Activated CD4-positive, alpha-beta T cell treated with anti-CD3 and anti-CD28 coated beads, Interleukin-2, amount 50 U/mL, for 1 hour (primary cell): ENCODE data around the gene FAM107B.

Experiments
- DNase-seq: peaks from one replicate; pipeline ENCODE4 v3.0.0-alpha.2; 2020

Gene FAM107B

GRCh38 chr10:14617852-14618251 is 156.8 kb downstream of the FAM107B start:
- no peak for DNase-seq

DNA sequence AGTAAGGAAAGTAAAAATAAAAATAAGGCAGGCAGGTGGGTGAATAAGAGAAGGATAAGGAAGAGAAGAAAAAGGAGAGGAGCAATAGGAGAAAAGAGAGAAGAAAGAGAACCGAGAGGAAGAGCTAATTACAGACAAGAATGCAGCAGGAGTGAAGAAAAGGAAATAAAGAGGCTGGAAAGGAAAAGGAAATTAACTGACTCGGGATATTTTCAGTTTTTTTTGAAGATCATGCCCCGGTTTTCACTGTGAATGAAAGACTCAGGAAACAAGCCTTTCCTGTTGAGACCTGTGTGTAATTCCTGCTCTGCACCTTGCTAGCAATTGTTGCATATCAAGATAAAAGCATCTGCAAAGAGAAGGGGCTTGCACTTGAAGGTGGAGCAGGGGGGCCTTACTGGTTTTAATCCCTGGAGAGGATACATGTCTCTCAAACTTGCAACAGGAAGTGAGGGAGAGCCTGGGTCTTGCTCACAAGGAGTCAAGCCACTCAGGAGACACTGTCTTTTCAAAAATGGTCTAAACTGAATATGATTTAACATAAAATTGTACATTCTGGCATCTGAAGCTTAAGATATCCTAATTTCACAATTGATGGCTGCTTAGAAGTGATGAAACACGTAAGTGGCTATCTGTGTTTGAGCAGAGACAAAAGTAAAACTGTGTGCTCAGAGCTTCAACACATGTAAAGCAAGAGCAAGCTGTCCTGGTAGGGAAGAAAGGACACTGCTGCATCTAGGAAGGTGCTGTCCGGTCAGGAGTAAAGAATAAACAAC is 157.6 kb downstream of the FAM107B start:
- DNase-seq: no peak

DNA sequence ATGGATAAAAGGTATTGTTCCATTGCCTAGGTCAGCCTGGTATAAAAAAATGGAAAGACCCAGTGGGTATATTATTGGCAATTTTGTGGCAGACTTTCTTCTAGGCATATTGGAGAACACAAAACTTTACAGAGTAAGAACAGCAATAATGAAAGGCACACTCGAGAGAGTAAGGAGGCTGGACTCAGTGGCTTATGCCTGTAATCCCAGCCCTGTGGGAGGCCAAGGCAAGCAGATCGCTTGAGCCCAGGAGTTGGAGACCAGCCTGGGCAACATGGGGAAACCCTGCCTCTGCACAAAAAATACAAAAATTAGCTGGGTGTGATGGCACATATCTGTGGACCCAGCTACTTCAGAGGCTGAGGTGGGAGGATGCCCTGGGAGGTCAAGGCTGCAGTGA is 158.2 kb downstream of the FAM107B start:
- no peak for DNase-seq

DNA sequence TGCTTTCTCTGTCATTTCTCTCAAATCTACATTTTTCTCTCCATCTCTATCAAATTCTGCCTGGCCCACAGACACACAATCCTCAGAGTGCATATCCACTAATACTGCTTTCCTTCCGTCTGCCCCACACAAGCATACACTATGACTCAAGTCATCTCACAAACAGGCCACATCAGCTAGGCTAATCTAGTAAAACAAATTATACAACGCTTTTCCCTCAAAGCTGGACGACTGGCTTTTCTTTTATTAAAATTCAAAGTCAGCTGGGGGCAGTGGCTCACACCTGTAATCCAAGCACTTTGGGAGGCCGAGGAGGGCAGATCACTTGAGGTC is 161.1 kb downstream of the FAM107B start:
- DNase-seq: no peak

DNA sequence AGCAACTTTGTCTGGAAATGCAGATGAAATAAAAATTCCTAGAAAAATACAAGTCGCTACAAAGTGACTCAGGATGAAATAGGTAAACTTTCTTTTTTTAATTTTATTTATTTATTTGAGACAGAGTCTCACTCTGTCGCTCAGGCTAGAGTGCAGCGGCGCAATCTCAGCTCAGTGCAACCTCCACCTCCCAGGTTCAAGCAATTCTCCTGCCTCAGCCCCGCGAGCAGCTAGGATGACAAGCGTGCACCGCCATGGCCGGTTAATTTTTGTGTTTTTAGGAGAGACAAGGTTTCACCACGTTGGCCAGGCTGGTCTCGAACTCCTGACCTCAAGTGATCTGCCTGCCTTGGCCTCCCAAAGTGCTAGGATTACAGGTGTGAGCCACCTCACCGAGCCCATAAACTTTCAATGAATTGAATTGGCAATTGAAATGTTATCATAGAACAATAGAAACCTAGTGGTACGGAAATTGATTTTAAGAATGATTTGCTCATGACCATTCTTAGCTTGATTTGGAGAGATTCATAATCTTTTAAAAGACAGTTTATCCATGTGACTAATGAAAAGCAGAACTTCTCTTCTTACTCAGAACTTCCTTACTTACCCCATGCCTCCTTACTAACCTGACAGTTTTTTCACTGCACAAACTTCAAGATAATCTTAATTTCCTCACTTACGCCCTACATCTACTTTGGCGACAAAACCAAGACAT is 161.7 kb downstream of the FAM107B start:
- DNase-seq: no peak

GRCh38 chr10:14611968-14612693 is 162.6 kb downstream of the FAM107B start:
- no peak for DNase-seq

DNA sequence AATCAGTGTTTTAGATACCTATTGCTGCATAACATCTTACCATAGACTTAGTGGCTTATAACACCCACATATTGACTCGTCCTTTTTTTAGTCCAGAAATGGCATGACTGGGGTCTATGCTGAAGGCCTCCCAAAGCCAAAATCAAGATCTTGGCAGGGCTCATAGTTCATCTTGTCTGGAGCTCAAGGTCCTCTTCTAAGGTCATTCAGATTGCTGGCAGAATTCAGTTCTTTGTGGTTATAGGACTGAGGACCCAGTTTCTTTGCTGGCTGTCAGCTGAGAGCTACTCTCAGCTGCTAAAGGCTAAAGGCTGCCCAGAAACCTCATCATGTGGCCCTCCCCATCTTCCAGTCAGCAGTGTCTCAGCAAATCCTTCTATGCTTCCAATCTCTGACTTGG is 165.5 kb downstream of the FAM107B start:
- no peak for DNase-seq

- DNase-seq: no peak
These were observed 166.2 kb downstream of the FAM107B start for GRCh38 chr10:14608381-14609001.

- DNase-seq: no peak
These were observed 168.1 kb downstream of the FAM107B start for GRCh38 chr10:14606633-14607032.

DNA sequence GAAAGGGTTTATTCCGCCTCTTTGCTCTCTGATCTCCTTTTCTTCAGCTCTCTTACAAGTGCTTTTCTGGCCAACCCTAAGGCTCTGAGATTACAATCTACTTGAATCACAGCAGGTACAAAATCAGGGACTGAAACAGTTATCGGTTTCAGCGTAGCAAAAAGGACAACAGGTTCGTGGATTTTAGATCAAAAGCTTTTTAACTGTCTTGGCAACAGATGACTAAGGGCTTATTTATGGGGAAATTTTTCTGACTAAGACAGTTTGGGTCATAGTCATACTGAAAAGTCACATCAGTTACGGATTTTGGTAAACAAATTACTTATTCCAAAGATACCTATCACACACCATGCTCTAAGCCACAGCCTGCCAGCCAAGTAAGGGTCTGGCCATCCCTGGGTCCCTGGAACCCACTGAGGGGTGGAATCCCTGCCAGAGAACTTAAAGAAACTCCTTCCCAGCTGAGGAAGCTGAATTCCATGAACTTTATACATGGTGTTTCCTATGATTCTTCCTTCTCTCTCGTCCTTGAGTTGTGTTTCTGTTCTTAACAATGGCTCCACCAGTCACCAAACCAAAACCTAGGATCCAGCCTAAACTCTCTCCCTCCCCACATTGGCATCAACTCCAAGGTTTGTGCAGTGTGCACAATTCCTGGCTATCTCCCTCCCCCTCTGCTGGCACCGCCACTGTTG is 169.3 kb downstream of the FAM107B start:
- DNase-seq: no peak

DNA sequence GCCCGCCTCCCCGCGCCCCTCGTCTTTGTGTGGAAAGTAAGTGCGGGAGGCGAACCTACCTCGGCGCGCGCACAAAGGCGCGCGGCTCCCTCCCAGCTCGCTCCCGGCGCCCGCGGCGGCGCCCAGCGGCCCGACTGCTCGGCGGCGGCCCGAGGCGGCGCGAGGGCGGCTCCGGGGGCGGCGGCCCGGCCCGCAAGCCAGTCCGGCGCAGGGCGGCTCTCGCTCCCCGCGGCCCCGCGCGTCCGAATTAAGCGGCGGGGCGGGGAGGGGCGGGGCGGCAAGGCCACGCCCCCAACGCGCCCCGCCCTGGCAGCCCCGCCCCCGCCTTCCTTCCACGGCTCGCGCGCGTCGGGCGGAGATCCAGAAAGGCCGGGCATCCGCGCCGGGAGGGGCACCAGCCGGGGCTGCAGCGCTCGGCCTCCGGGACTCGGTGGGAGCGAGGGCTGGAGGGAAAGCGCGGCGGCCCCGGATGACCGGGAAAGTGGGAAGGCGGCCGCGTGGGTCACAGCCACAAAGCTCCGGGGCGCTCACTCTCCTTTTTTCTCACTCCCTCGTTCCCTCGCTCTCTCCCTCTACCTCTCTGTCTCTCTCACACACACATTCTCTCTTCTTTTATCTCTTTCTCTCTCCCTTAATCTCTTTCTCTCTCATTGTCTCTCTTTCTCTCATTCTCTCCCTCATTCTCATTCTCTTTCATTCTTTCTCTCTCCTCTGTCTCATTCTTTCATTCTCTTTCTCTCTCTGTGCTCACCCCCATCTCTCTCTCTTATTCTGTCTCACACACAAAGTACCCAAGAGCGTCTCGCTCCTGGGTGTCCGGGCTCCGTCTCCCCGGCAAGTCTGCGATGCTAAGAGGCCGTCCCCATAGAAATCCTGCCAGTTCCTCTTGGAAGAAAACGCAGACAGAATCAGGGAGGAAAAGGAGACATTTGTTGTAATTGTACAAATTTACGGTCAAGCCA is 170.2 kb downstream of the FAM107B start:
- peak; percentile 70 for DNase-seq

DNA sequence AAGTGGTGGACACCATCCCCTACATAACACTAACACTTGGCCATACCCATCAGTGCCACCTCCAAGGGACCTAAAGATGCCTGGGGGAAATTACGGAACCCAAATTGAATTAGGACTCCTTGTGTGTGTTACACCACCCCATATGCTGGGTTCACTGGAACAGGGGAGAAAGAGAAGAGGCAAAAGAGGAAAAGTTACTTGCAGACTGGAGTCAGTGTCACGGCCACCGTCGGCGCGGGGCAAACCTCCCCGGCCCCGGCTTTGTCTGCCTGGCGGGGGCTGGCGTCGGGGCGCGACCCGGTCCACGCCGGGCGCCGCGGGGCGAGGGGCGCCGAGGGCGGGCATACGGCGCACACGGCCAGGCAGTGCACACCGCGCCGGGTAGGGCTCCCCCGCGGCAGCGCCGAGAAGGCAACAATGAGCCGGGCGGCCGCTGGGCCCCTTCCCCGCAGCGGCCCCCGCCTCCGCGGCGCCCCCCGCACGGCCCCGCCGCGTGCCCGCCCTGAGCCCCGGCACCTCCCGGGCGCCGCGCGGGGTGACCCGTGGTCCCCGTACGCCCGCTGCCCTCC is 171.1 kb downstream of the FAM107B start:
- DNase-seq: no peak

DNA sequence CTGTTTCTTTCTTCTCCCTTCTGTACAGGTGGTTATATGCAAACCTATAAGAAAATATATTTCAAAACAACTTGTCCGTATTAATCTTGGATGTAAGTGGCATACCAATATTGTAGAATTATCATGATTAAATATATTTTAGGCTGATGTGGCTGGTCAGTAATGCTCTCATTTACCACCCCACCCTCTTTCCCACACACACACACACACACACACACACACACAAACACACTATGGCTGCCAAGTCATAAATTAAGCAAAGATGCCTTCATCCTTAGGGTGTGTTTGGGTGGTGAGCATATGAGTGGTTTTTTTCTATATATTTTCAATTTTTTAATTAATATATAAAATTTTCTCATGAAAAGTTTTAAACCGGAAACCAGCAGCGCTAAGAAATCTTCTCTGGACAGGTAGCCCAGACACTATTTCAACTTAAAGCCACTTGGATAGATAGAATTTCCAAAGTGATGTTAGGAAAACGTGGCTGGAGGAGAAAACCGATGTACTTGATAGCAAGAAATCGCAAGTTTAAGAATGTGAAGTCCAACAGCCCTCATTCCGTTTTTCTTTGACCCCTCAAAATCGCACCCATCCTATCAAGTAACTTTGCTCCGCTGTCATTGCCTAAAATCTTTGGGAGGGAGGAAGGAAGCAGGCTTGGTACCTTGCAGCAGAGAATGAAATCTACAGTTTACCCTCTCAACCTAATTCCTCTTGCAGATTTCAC is 171.7 kb downstream of the FAM107B start:
- no peak for DNase-seq

- DNase-seq: peak; percentile 57
These were observed 172.6 kb downstream of the FAM107B start for GRCh38 chr10:14601872-14602725.

DNA sequence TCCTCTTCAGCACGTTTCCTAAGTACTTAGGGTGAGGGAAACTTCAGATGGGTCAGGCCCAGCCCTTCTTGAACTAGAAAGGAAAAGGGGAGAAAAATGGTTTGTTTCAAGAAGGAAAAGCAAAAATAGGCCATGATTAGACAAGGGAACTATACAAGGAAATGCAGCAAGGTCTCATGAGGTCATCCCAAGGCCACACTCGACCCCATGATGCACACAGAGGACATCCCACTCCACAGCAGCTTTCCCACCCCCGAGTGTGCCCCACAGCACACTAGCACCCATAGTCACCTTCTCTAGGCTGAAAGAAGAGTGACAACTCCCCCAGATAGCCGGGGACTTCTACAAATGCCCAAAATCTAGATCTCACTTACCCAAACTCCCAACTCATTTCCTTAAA is 173.4 kb downstream of the FAM107B start:
- DNase-seq: no peak

GRCh38 chr10:14600065-14600464 is 174.6 kb downstream of the FAM107B start:
- no peak for DNase-seq

GRCh38 chr10:14598809-14599764 is 175.6 kb downstream of the FAM107B start:
- DNase-seq: no peak

- DNase-seq: no peak
These were observed 179.0 kb downstream of the FAM107B start for GRCh38 chr10:14595526-14596182.
